COLO829 (cell line): ENCODE results near the gene RFTN1.
"Not testable (repeated sequence)": the region's sequence is repeated elsewhere in the genome, so short reads cannot be mapped to it uniquely, and the experiment has no call there.

ENCODE experiments used
- DNase-seq: peaks from one replicate; pipeline ENCODE4 v3.0.0; 2012; ENCODE audit warnings: low spot score

RFTN1 gene

GRCh38 chr3:16326724-16327349 is 186.7 kb downstream of the RFTN1 start:
- DNase-seq, result no peak

DNA sequence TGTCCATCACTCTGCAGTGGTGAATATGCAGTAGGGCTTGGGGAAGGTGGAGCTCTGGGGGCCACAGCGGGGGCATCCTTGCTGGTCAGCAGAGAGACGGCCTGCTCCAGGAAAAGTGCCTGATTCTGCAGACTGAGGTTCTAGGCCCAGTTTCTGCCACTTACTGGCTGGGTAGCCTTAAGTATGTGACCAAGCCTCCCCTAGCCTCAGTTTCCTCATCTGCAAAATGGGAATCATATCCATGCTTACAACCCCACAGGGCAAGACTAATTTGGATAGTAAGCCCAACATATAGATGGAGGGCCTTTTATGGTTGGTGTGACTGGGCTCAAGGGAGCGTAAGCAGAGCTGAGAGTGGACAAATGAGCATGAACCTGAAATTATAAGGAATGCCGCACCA is 187.6 kb downstream of the RFTN1 start:
- no peak for DNase-seq

DNA sequence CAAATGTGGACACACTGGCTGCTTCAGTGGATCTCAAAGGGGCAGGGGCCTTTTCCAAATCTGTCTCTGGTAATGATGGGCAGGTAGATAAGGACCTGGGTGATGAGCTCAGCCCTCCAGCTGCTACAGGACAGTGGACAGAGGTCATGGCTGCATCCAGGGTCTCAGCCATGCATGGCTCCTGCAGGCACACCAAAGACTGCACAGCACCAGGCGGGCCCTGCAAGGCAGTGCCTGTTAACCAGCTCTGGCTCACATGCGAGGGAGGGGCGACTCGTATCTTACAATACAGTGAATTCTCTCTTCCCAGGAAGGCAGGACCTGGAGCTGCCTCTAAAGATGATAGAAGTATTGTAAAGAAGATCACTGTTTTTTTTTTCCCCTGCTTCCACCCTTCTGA is 189.8 kb downstream of the RFTN1 start:
- DNase-seq, result no peak

- DNase-seq, result no peak
These were observed 191.3 kb downstream of the RFTN1 start for GRCh38 chr3:16322189-16322588.

GRCh38 chr3:16320711-16321110 is 192.8 kb downstream of the RFTN1 start:
- no peak for DNase-seq

- no peak for DNase-seq
These were observed 193.8 kb downstream of the RFTN1 start for GRCh38 chr3:16319723-16320122.

GRCh38 chr3:16319307-16319706 is 194.2 kb downstream of the RFTN1 start:
- peak; percentile 7 for DNase-seq

GRCh38 chr3:16318176-16318575 is 195.3 kb downstream of the RFTN1 start:
- no peak for DNase-seq

- no peak for DNase-seq
These were observed 195.9 kb downstream of the RFTN1 start for GRCh38 chr3:16317561-16317945.

GRCh38 chr3:16316847-16317560 is 196.5 kb downstream of the RFTN1 start:
- DNase-seq, result no peak

- DNase-seq, result no peak
These were observed 197.1 kb downstream of the RFTN1 start for GRCh38 chr3:16316396-16316795.

DNA sequence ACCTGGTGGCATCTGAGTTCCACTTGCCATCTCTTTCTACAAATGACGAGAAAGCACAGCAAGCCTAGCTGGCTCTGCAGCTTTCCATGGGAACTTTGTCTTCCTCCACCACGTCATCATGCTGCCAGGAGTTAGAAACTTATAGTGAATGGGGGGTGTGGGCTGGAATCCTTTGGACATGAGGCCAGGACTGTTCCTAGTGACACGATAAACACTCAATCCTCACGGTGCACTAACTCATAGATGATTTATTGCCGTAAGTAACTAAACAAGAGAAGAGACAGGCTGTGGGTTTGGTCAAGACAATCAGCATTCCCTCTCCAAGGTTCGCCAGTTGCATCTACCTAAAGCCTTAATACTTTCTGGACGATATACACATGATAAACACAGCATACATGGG is 197.9 kb downstream of the RFTN1 start:
- no peak for DNase-seq

DNA sequence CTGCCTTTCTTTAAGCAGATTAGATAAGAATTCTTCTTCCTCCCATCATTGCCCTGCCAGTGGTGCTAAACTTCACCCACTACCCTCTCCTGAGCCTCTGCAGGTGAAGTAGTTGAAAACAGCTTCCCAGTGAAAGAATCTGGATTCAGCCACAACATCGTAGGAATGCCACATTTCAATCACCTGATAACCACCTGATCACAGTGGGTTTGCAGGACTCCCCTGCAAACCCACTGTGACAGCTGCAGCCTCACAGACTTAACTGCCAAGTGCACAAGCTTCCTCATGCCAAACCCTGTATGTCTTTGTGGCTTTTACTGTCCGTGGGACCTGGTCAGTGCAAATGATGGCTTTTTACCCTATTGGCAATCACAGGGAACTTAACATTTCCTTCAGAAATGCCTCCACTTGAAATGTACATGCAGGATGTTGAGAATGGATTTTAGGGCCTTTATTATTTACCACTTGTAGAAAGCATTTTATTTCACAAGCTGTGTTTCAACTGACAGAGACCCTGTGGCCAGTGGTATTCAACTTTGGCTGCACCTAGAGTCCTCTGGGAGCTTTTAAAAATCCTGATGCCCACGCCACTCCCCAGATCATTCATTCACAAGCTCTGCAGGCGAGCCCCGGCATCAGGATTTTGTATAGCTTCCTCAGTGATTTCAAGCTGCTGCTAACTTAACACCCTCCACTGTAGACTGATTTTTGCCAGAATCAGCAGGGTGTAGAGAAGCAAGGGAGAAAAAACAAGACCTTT is 199.4 kb downstream of the RFTN1 start:
- DNase-seq, result no peak

DNA sequence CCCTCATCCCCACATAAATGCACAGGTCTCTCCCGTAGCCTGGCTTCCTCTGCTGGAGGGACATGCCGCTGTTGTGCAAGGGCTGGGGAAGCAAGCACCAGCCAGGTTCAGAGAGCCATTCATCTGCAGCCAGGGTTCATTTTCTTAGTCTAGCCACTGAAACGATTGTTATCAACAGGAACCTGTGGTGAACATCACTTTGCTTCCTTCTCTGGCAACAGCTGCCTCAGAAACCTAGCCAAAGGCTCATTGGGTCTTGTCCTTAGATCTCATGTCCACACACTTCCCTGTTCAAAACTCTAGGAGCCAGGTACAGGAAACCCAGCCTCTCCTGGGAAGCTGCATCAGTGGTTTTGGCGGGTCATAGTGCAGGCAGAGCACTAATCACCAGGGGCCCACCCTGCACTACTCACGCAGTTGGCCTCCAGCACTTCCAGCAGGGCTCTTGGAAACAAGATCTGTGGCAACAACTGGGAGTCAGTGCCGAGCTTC is 201.5 kb downstream of the RFTN1 start:
- no peak for DNase-seq

- DNase-seq, result not testable (repeated sequence)
These were observed 203.0 kb downstream of the RFTN1 start for GRCh38 chr3:16310486-16310885.

DNA sequence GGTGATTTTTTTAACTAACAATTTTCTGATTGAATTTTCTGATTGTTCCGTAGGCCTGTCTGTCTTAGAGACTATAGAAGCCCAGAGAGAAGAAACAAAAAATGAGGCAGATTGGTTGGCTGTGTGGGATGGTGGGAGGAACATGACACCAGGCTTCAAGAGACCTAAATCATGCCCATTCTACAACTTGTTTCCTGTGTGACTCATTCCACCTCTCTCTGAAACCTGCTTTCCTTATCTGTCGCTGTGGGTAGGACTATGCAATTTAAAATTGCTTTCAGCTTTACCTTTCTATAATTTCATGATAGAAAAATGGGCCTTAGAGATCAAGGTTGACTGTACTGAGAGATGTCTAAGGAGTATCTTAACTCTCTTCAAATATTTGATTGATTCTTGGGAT is 203.9 kb downstream of the RFTN1 start:
- DNase-seq, result no peak

- no peak for DNase-seq
These were observed 204.8 kb downstream of the RFTN1 start for GRCh38 chr3:16308727-16309126.

DNA sequence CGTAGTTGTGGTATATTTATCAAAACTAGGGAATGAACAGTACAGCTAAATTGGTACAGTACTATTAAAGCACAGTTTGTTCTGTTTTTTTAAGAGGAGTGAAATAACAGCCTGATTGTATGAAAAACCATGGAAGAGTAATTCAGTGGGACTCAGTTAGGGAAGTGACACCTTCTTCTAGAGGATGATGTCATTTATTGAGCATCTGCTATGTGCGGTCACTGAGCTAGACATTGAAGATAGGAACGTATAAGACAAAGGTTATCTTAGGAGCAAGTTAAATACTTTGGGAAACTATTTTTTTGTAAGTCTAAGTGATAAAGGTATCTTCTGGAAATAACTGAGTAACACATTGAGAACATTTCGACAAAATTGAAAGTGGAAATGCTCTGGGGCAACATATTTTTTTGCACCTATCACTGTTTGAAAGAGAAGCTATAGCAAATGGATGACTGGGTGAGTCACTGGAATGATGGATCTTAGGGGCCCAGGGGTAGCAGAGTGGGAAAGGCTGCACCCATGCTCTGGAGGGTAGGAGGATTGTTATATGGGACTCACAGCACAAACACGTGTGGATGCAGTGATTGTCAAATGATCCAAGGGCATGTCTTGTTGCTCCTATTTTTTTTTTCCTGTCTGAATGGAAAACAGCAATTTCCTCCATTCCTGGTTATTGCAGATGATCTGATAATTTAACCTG is 205.5 kb downstream of the RFTN1 start:
- DNase-seq, result no peak

DNA sequence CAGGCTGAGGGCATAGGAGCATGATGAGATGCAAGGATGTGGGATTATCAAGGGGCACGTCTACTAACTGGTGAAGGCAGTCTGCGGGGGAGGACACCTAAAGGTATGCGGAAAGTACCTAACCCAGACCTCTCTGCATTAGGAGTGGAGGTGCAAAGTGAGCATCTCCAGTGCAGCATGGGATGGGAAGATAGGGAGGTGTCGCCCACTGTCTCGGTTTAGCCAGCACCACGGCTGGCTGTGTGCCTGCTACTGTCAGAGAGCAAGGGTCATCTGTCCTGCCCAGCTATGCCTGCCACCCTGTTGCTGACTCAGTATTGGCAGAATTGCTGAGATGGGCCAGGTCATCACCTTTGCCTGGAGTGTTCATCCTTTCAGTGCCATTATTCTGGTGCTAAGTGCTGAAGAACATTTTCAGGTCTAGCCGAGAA is 208.4 kb downstream of the RFTN1 start:
- DNase-seq, result no peak

DNA sequence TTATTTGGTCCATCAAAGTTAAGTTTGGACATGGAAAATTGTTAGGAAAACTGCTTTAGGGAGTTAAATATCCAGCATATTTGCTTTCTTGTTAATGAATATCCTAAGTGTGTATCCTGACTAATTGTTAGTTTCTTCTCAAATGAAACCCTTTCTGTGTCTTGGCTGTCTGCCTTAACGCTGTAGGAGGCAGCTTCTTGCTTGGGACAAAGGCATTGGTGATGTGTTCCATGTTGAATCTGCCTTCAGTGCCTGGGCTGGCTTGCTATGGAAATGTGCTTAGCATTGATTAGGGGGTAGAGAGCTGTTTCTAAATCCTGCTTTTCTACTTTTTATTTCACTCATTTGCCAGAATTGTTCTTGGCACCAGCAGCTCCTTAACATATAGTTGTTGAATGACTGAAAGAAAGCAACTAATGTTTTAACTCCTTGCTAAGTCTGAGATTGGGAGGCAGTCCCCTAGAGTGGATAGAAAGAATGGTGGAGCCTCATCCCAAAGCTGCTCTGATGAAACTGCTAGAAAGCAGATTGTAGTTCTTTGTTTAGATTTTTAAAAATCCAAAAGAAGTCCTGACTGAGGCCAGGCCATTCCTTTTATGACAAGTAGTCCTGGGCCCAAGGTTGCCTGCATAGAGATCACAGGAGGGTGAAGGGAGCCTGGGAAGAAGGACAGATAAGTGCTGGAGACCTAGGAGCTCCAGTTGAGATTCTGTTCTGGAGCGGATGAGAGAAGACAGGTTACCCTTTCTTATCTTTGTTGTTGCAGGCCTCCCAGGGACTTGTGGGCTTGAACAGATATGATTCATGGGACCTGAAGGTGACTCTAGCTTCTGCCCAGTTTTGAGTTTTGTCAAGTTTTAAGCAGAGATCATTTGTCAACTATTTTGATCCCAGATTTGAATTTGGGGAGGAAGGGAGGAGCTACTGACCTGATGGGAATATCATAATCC is 209.2 kb downstream of the RFTN1 start:
- no peak for DNase-seq

DNA sequence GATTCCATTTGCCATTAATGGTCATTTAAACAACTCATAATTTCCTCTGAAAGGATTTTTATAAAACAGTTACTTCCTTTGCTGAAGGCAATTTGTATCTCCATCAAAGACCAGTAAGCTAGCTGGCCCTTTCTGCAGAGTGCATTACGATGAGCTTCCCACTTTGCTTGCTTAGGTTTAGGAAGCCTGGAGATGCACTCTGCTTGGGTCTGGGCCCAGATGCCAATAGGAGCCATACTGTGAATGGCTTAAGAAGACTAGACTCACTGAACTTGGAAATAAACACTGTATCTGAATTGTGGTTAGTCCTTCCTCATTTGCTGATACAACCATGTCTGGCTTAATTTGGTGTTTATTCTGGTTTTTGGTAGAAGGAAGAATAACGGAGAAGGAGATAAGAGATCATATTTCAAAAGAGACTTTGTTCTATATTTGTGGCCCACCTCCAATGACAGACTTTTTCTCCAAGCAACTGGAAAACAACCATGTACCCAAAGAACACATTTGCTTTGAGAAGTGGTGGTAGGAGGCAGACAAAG is 210.4 kb downstream of the RFTN1 start:
- DNase-seq, result no peak
